CD14-positive monocyte (primary cell): ENCODE data around the gene MAP2K4. TPM values are rescaled to one million over a fixed set of nuclear protein-coding genes. Genes with fewer than 3 reads are reported as not detected.

Source experiments
- DNase-seq, 3 donors: peaks; one replicate each; pipeline ENCODE4 v3.0.0-alpha.2; 2011 to 2022
- H2AFZ ChIP-seq: 2 replicates; pipeline ENCODE4 v1.6.0; 2012; ENCODE audit warnings: mild to moderate bottlenecking, low read depth, low read length, inconsistent platforms; ENCODE audit not compliant: insufficient read depth, poor library complexity, severe bottlenecking
- H3K27ac ChIP-seq, 2 donors: 1 replicate in 1 of 2; 2 replicates in 1 of 2; pipeline ENCODE4 v1.5.1; 2012 to 2013; ENCODE audit warnings: low read length in 2 of 2, control low read depth in 1 of 2, inconsistent platforms in 1 of 2, low read depth in 1 of 2, mild to moderate bottlenecking in 1 of 2
- H3K27me3 ChIP-seq, 2 donors: one replicate each; pipeline versions ENCODE4 v1.6.0 to v1.6.1; 2011 to 2013; ENCODE audit warnings: low read length in 2 of 2; ENCODE audit not compliant: control insufficient read depth in 2 of 2, insufficient read depth in 2 of 2
- H3K36me3 ChIP-seq, 2 donors: replicated peaks in 1 of 2; 1 replicate in 1 of 2; 2 replicates in 1 of 2; pipeline versions ENCODE4 v1.5.1 to v1.6.1; 2012 to 2013; ENCODE audit warnings: low read length in 2 of 2, control low read depth in 1 of 2, inconsistent platforms in 1 of 2, mild to moderate bottlenecking in 1 of 2; ENCODE audit not compliant: insufficient read depth in 2 of 2, control insufficient read depth in 1 of 2
- H3K4me1 ChIP-seq, 2 donors: 1 replicate in 1 of 2; 2 replicates in 1 of 2; pipeline versions ENCODE4 v1.5.1 to v1.6.1; 2012 to 2013; ENCODE audit warnings: low read length in 2 of 2, control low read depth in 1 of 2, inconsistent platforms in 1 of 2, mild to moderate bottlenecking in 1 of 2, moderate library complexity in 1 of 2; ENCODE audit not compliant: insufficient read depth in 2 of 2, control insufficient read depth in 1 of 2
- H3K4me2 ChIP-seq: replicated peaks from 2 replicates; pipeline ENCODE3; 2012; ENCODE audit warnings: low read length, moderate library complexity, mild to moderate bottlenecking; ENCODE audit not compliant: poor library complexity, severe bottlenecking; ENCODE audit errors: extremely low read depth
- H3K4me3 ChIP-seq, 3 experiments: fragments of 200-600 bp in 1 of 3; sonication (generic) in 1 of 3; replicated peaks in 1 of 3; 1 replicate in 2 of 3; 2 replicates in 1 of 3; pipeline ENCODE4 v1.5.1; 2011 to 2013; ENCODE audit warnings: low read length in 3 of 3, mild to moderate bottlenecking in 3 of 3, control low read depth in 2 of 3, low read depth in 2 of 3, inconsistent platforms in 1 of 3, moderate library complexity in 1 of 3
- H3K79me2 ChIP-seq: 2 replicates; pipeline ENCODE4 v1.6.0; 2012; ENCODE audit warnings: mild to moderate bottlenecking, control low read depth, inconsistent platforms, low read length, moderate library complexity; ENCODE audit not compliant: insufficient read depth
- H3K9ac ChIP-seq: 2 replicates; pipeline ENCODE4 v1.6.0; 2017; ENCODE audit warnings: low read length, mild to moderate bottlenecking; ENCODE audit not compliant: insufficient read depth, poor library complexity, severe bottlenecking
- H3K9me3 ChIP-seq, 2 donors: replicated peaks in 1 of 2; 1 replicate in 1 of 2; 2 replicates in 1 of 2; pipeline versions ENCODE4 v1.5.1 to v1.6.1; 2012 to 2013; ENCODE audit warnings: low read length in 2 of 2, control low read depth in 1 of 2; ENCODE audit not compliant: control insufficient read depth in 1 of 2, insufficient read depth in 1 of 2
- H4K20me1 ChIP-seq: 2 replicates; pipeline ENCODE4 v1.6.0; 2012; ENCODE audit warnings: mild to moderate bottlenecking, low read length, control low read depth, moderate library complexity; ENCODE audit not compliant: insufficient read depth
- H3K27ac Mint-ChIP-seq, 7 donors: one replicate each; pipeline ENCODE4 v1.8.0; 2020; ENCODE audit warnings: mild to moderate bottlenecking in 7 of 7, mixed read lengths in 7 of 7, moderate library complexity in 6 of 7, inconsistent platforms in 2 of 7
- H3K27me3 Mint-ChIP-seq, 3 donors: one replicate each; pipeline ENCODE4 v1.8.0; 2021 to 2022; ENCODE audit warnings: low read depth in 3 of 3, mild to moderate bottlenecking in 3 of 3, mixed read lengths in 3 of 3, moderate library complexity in 3 of 3, inconsistent platforms in 1 of 3
- H3K36me3 Mint-ChIP-seq, 2 donors: one replicate each; pipeline ENCODE4 v1.8.0; 2020; ENCODE audit warnings: mixed read lengths in 2 of 2, inconsistent platforms in 1 of 2, mild to moderate bottlenecking in 1 of 2
- H3K4me1 Mint-ChIP-seq: one replicate; pipeline ENCODE4 v1.8.0; 2020; ENCODE audit warnings: mild to moderate bottlenecking, mixed read lengths
- H3K4me3 Mint-ChIP-seq, 2 donors: one replicate each; pipeline ENCODE4 v1.8.0; 2020; ENCODE audit warnings: mild to moderate bottlenecking in 2 of 2, mixed read lengths in 2 of 2, moderate library complexity in 1 of 2
- H3K9me3 Mint-ChIP-seq, 7 donors: one replicate each; pipeline ENCODE4 v1.8.0; 2020 to 2022; ENCODE audit warnings: mixed read lengths in 7 of 7, mild to moderate bottlenecking in 6 of 7, moderate library complexity in 6 of 7, inconsistent platforms in 2 of 7
- WGBS: methylation state at CpG from one replicate; pipeline ENCODE4 v1.1.5; 2013; ENCODE audit warnings: missing lambda C conversion rate; ENCODE audit not compliant: insufficient coverage; 5-methylcytosine and 5-hydroxymethylcytosine counted together
- intact Hi-C, 2 donors: fragments of 100-400 bp; cut with micrococcal nuclease; formaldehyde crosslinking; loops; one replicate each; pipeline versions ENCODE4 v1.15.0 to v1.15.1; 2023
- polyA plus RNA-seq, 3 donors: library from polyadenylated mRNA; depleted of rRNA in 1 of 3; unstranded in 2 of 3; stranded (reverse) in 1 of 3; fragments of 300-500 nt in 2 of 3; fragments of >200 nt in 1 of 3; fragmentation: Illumina TruSeq in 2 of 3; gene quantifications; 1 replicate in 2 of 3; 2 replicates in 1 of 3; pipeline ENCODE4 v1.2.3, GENCODE V29; 2012 to 2021
- TF ChIP-seq, protein P1 (sequence below): fragments of 200-600 bp; IDR thresholded peaks from one replicate; pipeline ENCODE4 v1.8.0; 2022; ENCODE audit warnings: antibody characterized with exemption, mild to moderate bottlenecking

The MAP2K4 gene
- polyA plus RNA-seq, 3 donors = 8.1 to 41.8 (median 23.2) TPM

DNA sequence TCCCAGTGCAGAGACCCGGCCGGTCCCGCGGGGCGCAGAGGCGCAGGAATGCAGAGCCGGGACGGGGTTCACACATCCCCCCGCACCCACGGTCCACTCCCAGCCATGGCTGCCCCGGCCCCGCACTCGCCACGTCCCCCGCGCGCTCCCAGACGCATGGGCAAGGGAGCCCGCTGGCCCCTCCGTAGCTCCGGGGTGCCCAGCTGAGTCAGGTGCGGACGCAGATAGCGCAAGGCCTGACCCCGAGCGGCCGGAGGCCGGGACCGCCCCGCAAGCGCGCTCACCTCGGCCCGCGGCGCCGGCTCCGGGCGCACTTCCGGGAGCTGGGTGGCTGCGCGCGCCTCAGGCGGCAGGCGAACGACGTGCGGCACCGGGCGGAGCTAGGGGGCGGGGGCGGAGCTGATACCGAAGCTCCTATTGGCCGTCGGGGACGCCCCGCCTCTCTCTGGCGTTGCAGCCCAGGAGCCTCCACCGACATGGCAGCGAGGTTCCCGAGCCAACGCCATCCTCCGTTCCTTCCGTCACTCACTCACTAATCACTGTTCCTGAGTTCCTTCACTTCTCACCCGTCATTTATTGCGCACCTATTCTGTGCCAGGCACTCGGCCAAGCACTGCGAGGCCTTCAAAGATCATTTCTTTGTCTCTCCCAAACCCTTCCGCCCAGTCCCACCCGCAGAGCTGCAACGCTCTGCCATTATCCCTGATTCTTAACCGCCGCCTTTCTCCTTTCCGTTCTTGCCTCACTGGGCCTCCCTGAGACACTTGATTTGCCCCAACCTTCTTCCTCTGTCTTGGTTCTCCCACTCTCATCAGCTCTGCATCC is 23.3 kb upstream of the MAP2K4 start, which contains the start of gene ZNF18:
TSS of gene ZNF18 (minus strand) at position 329 of the 825 bp plus-strand sequence. CDS start 4,646 bp downstream, outside the sequence.
- WGBS = under 1% methylated on average over 74 of the region's 74 CpGs
- Histone ChIP-seq H3K4me3 (peak within 1 kb of the TSS; percentile 87 to 98 (median 96)), H3K9me3 (no peaks in the 10 kb centered on the region), H3K27me3 (no peaks in the 10 kb centered on the region), H3K36me3 (peaks cover 4 to 8% of the 10 kb centered on the region in 2 donors), H3K79me2 (peaks cover 5% of the 10 kb centered on the region), H3K9ac (peak within 1 kb of the TSS; percentile 92), H4K20me1 (no peaks in the 10 kb centered on the region), H3K4me2 (peak within 1 kb of the TSS; percentile 86), H3K4me1 (peaks cover 22 to 28% of the 10 kb centered on the region in 2 donors), H2AFZ (peak within 1 kb of the TSS; percentile 89), H3K27ac (peak within 1 kb of the TSS; percentile 92 to 97)
- TF ChIP-seq, protein P1, sequence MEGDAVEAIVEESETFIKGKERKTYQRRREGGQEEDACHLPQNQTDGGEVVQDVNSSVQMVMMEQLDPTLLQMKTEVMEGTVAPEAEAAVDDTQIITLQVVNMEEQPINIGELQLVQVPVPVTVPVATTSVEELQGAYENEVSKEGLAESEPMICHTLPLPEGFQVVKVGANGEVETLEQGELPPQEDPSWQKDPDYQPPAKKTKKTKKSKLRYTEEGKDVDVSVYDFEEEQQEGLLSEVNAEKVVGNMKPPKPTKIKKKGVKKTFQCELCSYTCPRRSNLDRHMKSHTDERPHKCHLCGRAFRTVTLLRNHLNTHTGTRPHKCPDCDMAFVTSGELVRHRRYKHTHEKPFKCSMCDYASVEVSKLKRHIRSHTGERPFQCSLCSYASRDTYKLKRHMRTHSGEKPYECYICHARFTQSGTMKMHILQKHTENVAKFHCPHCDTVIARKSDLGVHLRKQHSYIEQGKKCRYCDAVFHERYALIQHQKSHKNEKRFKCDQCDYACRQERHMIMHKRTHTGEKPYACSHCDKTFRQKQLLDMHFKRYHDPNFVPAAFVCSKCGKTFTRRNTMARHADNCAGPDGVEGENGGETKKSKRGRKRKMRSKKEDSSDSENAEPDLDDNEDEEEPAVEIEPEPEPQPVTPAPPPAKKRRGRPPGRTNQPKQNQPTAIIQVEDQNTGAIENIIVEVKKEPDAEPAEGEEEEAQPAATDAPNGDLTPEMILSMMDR = no peak
- H3K27me3 Mint-ChIP-seq = peaks cover 0 to 3% (median 2%) of the 10 kb centered on the region in 3 donors
- H3K9me3 Mint-ChIP-seq = peaks cover 0 to 4% (median 0%) of the 10 kb centered on the region in 7 donors
- intact Hi-C loops = loop anchor here (2.0 kb wide), 2 partner anchors 23 to 27 kb away; partner anchors contain the start of gene MAP2K4 (in 1 of the 2)
- H3K4me1 Mint-ChIP-seq = peaks cover 30% of the 10 kb centered on the region
- peak within 1 kb of the TSS; percentile 95 to 99 for H3K4me3 Mint-ChIP-seq
- H3K36me3 Mint-ChIP-seq = peaks cover 5 to 13% of the 10 kb centered on the region in 2 donors
- peak; percentile 94 to 96 (median 96) for DNase-seq
- H3K27ac Mint-ChIP-seq = peak within 1 kb of the TSS; percentile 94 to 99 (median 97)

DNA sequence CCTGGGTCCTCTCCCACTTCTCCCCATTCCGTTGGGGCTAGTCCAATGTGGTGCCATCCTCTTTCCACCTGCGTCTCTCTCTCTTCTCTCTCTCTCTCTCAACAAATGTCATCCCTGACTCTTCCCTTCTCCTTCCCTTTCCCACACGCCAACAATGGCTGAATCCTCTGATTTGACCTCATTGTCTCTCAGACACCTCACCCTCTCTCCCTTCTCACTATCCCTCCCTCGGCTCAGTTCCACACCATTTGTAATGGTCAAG is 22.8 kb upstream of the MAP2K4 start:
- peak overlapping the region; percentile 95 to 99 for H3K4me3 Mint-ChIP-seq
- Histone ChIP-seq H3K79me2 (peaks cover 5% of the 10 kb centered on the region), H3K36me3 (peaks cover 0 to 2% of the 10 kb centered on the region in 2 donors), H3K9ac (peak overlapping the region; percentile 92), H3K4me2 (peak overlapping the region; percentile 86), H3K4me1 (peaks cover 22 to 28% of the 10 kb centered on the region in 2 donors), H3K9me3 (no peaks in the 10 kb centered on the region), H4K20me1 (no peaks in the 10 kb centered on the region), H3K27me3 (no peaks in the 10 kb centered on the region), H3K27ac (peak overlapping the region; percentile 92 to 97), H2AFZ (peak overlapping the region; percentile 89), H3K4me3 (peak overlapping the region; percentile 47 to 96 (median 87))
- WGBS = 68% methylated on average over 3 of the region's 4 CpGs
- intact Hi-C loops = loop anchor here (2.0 kb wide), 2 partner anchors 23 to 27 kb away; partner anchors contain the start of gene MAP2K4 (in 1 of the 2)
- H3K36me3 Mint-ChIP-seq = peaks cover 0 to 7% of the 10 kb centered on the region in 2 donors
- peak overlapping the region; percentile 94 to 99 (median 97) for H3K27ac Mint-ChIP-seq
- H3K9me3 Mint-ChIP-seq = peaks cover 0 to 4% (median 0%) of the 10 kb centered on the region in 7 donors
- peaks cover 0 to 3% (median 2%) of the 10 kb centered on the region in 3 donors for H3K27me3 Mint-ChIP-seq
- peaks cover 30% of the 10 kb centered on the region for H3K4me1 Mint-ChIP-seq
- TF ChIP-seq, protein P1 = no peak
- no peak for DNase-seq
